Glomerular visceral epithelial cell (primary cell): ENCODE measurements around the gene KCNC3.
A peak's percentile ranks its signal among the peaks of the same experiment; 100 is the strongest.

Experiments used
- DNase-seq: peaks from one replicate; pipeline ENCODE4 v3.0.0-alpha.2; 2016; ENCODE audit errors: extremely low spot score

The KCNC3 gene

GRCh38 chr19:50327013-50327412 is 2.2 kb downstream of the KCNC3 start:
- no peak for DNase-seq

DNA sequence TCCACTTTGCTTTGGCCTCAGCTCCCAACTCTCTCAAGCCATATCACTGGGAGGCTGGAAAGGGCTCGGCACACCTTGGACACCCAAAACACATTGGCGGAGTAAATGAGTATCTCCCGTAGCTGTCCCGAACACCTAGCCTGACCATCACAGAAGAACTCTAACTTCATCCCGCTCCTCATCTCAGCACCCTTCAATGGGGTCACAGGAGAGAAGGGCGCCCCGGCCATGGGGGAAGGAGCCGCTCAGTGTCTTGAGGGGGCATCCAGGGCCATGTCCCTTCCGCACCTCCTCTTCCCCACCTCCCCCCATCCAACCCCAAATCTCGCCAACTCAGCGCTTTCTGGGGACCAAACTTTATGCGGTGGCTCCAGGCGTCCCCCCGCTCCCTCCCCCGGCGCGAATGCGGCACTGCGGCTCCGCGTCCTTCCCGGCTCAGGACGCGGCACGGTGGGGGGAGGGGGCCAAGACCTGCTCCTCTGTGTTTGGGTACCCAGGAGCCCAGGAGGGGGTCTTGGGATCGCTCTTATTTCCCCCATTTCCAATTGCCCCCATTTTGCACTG is 3.0 kb downstream of the KCNC3 start:
- DNase-seq = no peak

DNA sequence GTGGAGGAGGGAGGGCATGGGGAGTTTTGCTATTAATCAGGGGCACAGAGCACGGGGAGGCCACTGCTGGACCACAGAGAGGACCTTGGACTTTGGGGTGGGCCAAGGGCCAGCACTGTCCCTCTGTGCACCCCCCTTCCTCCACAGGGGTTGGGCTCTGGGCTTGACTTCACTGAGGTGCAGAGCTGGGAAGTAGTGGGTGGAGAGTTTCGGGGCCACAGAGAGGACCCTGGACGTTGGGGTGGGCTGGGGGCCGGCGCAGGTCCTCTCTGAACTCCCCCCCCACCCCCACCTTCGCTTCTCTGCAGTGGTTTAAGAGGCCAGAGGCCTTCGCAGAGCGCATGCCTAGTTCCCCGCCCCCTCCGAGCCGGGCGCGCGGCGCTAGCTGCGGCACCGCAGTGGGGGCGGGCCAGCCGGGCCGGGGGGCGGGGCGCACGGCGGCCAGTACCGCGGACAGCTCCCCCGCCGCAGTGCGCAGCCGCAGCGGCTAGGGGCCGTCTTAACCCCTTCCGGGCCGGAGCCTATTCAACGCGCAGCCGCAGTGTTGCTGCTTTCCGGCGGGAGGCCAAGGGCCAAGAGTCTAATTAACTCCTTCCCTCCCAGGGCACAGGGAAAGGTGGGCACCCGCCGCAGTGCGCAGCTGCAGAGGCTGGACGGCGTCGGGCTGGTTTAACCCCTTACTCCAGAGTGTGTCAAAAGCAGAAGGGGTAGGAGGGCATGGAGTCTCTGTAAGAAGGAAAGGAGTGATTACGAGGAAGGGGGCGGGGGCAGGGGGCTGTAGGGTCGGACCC is 3.7 kb downstream of the KCNC3 start:
- peak; percentile 53 for DNase-seq

DNA sequence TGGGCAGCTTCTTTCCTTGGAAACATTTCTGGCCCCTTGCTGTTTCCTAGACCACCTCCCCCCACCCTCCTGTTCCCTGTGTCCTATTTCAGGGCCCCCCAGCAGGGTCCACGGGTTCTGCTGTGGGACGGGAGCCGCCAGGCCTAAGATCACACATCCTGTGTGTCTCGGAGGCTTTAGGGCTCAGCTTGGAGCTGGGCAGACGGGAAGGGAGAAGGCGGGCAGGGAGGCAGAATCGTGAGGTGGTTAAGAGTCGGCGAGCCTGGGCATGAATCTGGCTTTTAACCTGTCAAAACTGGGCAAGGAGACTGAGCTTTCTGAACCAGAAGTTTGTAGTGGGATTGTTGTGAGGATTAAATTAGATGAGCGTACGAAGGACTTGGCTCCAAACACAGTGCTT is 4.8 kb downstream of the KCNC3 start:
- no peak for DNase-seq

GRCh38 chr19:50323782-50324133 is 5.4 kb downstream of the KCNC3 start:
- no peak for DNase-seq

DNA sequence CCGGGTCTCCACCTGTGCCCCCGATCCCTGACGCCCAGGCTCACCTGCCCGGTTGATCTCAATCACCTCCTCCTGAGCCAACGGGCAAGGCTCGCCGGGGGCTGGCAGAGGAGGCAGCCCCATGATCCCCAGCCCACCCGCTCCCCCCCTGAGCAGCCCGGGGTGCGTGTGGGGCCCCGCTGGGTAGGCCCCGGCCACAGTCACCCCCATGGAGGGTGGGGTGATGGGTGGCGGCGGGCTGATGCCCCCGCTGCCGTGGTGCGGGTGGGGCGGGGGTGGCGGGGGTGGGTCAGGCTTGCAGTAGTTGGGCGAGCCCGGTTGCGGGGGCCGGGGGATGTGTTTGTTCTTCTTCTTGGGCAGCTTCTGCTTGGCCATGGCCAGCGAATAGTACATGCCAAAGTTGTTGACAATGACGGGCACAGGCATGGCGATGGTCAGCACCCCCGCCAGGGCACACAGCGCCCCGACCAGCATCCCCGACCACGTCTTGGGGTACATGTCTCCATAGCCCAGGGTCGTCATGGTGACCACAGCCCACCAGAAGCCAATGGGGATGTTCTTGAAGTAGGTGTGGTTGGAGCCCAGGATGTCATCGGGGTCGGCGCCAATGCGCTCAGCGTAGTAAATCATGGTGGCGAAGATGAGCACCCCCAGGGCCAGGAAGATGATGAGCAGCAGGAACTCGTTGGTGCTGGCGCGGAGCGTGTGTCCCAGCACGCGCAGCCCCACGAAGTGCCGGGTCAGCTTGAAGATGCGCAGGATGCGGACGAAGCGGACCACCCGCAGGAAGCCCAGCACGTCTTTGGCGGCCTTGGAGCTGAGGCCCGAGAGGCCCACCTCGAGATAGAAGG is 6.0 kb downstream of the KCNC3 start:
- DNase-seq = no peak

DNA sequence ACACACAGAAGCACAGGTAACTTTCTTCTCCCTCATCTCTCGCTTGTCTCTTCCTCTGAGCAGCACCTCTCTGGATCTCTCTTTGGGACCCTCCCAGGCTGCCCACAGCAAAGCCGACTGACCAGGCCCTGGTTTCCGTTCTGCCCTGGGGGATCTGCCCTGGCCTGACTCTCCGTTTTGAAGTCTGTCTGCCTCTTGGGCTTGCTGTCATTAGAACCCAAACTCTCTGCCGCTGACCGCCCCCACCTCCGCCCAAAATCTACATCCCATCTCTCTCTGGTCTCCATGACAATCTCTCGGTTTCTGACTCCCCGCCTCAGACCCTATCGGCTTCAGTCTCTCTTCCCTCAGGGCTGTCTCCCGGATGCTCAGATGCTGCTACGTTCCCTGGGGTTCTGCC is 6.9 kb downstream of the KCNC3 start:
- no peak for DNase-seq

GRCh38 chr19:50321831-50322230 is 7.3 kb downstream of the KCNC3 start:
- DNase-seq = no peak

DNA sequence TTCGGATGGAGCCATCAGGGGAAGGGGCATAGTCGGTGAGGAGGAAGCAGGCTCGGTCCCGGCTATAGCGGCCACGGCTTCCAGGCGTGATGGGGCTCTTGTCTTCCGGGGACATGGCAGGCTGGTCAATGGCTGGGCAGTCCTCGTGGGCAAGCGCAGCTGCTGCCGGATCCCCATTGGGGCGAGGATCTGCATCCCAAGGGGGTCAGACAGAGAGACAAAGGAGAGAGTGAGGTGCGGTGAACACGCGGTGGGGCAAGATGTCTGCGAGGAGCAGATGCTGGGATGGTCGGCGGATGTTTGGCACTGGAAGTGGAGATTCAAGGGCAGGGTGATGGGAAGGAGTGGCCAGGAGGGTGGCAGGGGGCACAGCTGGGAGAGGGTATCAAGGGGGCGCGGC is 8.6 kb downstream of the KCNC3 start:
- DNase-seq = no peak

DNA sequence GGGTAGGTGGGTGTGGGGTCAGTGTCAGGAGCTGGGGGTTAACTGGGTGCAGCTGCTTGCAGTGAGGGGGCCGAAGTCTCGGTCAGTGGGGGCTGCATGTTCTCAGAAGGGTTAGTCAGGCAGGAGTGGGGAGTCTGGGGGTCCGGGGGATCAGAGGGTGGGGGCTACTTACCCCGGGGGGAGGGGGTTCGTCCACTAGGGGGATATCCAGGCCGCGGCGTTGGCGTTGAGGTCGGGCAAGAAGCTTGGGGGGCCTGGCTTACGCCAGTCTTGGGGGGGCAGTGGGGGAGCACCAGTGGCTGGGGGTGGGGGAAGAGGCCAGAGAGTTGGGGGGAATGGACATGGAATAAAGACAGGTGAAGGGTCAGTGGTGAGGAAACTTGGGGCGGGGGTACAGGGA is 9.1 kb downstream of the KCNC3 start:
- DNase-seq = no peak

DNA sequence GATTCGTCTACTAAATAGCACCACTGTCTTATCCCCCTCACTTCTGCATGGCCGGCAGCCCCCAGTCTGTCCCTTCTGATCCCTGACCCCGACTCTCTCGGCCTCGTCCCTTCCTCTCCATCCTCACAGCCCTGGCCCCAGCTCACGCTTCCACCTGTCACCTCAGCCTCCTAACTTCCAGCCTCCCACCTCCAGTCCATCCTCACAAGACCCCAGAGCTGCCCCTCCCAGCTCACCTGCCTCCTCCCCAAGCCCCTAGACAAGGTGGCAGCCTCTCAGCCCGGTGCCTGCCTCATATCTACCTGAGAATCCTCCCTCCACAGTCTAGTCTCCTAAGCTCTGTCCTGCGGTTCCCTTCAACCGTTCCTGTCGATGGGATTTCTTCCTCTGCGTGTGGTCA is 10.0 kb downstream of the KCNC3 start:
- no peak for DNase-seq

GRCh38 chr19:50318438-50318837 is 10.7 kb downstream of the KCNC3 start:
- DNase-seq = no peak

GRCh38 chr19:50317115-50317514 is 12.1 kb downstream of the KCNC3 start:
- no peak for DNase-seq

DNA sequence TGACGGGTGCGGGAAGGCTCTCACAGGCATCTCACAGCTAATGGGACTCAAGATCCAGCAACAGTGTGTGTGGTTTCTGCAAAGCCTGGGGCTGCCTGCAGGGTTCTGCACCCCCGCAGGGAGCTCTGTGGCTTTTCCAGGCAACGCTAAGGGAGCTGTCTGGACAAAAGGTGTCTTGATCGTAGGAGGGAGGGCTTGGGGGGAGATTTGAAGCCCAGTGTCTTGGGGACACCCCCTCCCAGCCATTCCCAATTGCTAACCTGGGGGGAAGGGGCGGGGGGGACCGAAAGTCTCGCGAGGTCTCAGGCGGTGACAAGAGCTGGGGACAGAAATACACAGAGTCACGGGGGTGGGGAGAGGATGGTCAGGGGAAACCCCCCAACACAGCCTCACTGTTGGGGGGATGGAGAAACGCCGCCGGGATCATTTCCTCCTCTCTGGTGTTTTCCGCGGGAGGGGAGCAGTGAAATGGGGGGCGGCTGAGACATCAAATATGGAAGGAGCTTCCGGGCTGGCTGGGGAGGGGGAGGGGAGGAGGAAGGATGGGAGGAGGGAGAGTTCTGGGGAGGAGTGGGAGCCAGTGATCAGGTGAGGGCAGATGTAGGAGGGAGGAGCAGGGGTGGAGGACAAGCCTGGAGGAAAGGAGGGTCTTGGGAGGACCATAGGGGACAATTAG is 13.3 kb downstream of the KCNC3 start:
- no peak for DNase-seq

- no peak for DNase-seq
Measured at GRCh38 chr19:50314724-50315708, 14.2 kb downstream of the KCNC3 start.

DNA sequence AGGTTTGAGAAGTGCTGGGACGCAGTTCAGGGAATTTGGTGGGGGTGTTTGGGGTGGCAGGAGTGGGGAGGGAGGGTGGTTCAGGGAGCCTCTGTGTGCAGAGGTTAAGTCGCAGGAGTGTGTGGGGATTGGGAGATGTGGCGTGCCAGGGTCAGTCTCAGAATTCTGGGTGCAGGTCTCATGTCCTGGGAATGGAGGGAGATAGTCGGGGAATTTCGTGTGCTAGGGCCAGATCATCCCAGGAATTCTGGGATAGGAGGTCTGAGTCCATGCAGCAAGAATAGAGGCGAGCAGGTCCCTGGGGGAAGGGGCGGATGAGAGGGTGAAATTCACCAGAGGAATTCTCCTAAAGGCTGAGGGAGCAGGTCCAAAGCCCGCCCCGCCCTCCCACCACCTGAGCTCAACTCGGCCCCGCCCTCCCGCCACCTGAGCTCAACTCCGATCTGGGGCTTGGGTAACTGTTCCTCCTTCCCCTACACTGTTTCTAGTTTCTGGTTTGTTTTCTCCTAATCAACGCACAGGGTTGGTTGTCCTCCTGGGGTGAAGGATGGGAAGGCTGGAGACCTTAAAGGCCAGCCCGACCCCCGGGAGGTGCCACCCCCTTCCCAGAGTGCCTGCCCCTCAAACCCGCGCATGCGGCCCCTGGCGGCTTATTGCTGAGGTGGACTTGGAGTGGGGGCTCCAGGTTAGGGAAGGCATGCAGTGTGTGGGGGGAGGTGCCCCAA is 15.2 kb downstream of the KCNC3 start:
- DNase-seq = no peak

DNA sequence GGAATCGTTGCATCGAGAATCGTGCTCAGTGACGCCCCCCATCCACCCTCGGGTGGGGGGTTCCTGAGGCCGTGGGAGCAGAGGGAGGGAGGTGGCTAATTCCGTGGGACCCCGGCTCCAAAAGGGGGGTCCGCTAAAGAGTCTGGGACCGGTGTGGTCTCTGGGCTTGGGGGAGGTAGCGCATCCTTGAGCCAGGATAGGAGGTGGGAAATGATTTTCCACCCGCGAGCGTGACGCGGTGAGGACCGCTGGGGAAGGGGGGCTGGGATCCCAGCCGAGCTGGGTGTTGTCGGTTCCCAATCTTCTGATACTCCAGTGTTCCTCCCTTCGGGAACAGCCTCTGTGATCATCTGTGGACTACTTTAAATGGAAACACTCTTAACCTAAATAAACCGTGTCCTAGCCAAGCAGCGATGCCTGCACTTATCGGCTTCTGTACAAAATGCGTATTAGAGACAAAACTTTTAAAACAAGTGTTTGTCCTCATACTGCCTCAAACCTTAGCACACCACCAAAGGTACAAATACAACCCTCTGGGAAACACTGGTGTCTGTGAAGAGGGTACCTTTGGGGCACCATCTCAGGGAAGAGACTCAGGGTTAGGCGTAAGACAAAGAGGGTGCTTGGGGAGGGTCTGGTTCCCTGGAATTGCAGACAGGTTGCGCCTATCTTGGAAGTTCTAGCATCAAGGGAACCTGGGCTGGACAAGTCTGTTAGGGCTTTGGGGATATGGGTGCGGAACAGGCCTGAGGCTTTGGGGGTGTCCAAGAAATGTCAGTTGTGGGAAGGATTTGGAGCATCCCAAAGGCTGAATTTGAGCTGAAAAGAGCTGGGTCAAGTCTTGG is 16.0 kb downstream of the KCNC3 start:
- no peak for DNase-seq

- DNase-seq = peak; percentile 12
Measured at GRCh38 chr19:50311723-50312635, 17.2 kb downstream of the KCNC3 start.
